ENCODE data around the gene FAM50B. TPM values are rescaled to one million over a fixed set of nuclear protein-coding genes. Genes with fewer than 3 reads are reported as not detected.

FAM50B gene
- total RNA-seq, 1 experiment from 2014 or later = 0.48 TPM

- no peaks in the 10 kb centered on the region for H3K4me1 ChIP-seq (ENCODE audit: low read length)
- no peak overlapping the region for H3K4me3 ChIP-seq (ENCODE audit: low read length)
- no peaks in the 10 kb centered on the region; the same call in 1 of the 2 replicates for H3K27me3 ChIP-seq (ENCODE audit: low read length)
- H3K9ac ChIP-seq (ENCODE audit: low read length) = no peak overlapping the region
- H2AFZ ChIP-seq (ENCODE audit: low read length) = no peak overlapping the region
- H3K9me2 ChIP-seq (replicated peaks; ENCODE audit: insufficient read depth, low read length) = no peaks in the 10 kb centered on the region
- no peak overlapping the region for H3K27ac ChIP-seq (ENCODE audit: low read length)
- no peaks in the 10 kb centered on the region for H3K9me3 ChIP-seq (ENCODE audit: low read length)
- no peaks in the 10 kb centered on the region for H3K79me2 ChIP-seq (ENCODE audit: low read length)
- DNase-seq = no peak
- no peak overlapping the region for H3K4me2 ChIP-seq (ENCODE audit: low read depth, low read length, poor library complexity, severe bottlenecking)
- no peaks in the 10 kb centered on the region for H3K36me3 ChIP-seq (ENCODE audit: insufficient read depth, low read length)
- H4K20me1 ChIP-seq (ENCODE audit: insufficient read depth, low read depth, low read length) = no peaks in the 10 kb centered on the region
These were observed 20.7 kb downstream of the FAM50B start for GRCh38 chr6:3869632-3870527.

DNA sequence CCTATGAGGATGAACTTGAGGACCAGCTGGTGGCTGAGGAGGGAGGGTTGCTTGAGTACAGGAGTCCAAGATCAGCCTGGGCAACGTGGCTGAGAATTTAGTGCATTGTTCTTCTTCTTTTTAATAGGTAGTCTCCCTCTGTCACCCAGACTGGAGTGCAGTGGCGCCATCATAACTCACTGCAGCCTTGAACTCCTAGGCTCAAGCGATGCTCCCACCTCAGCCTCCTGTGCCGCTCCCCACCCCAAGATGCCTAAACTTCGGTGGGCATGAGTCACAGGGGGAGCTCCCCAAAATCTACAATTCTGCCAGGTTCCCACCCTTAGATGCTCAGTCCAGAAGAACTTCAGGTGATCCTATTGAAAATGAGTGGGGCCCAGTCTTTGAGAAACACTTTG lies 21.4 kb downstream of the FAM50B start:
- no peak overlapping the region for H3K4me2 ChIP-seq (ENCODE audit: low read depth, low read length, poor library complexity, severe bottlenecking)
- no peak overlapping the region for H3K9ac ChIP-seq (ENCODE audit: low read length)
- no peak overlapping the region for H3K4me3 ChIP-seq (ENCODE audit: low read length)
- no peaks in the 10 kb centered on the region for H3K9me2 ChIP-seq (replicated peaks; ENCODE audit: insufficient read depth, low read length)
- no peak overlapping the region for H3K27ac ChIP-seq (ENCODE audit: low read length)
- no peaks in the 10 kb centered on the region for H3K79me2 ChIP-seq (ENCODE audit: low read length)
- no peaks in the 10 kb centered on the region for H3K4me1 ChIP-seq (ENCODE audit: low read length)
- H3K9me3 ChIP-seq (ENCODE audit: low read length) = no peaks in the 10 kb centered on the region
- no peaks in the 10 kb centered on the region for H4K20me1 ChIP-seq (ENCODE audit: insufficient read depth, low read depth, low read length)
- H3K36me3 ChIP-seq (ENCODE audit: insufficient read depth, low read length) = no peaks in the 10 kb centered on the region
- DNase-seq = no peak
- no peak overlapping the region for H2AFZ ChIP-seq (ENCODE audit: low read length)
- H3K27me3 ChIP-seq (ENCODE audit: low read length) = no peaks in the 10 kb centered on the region; the same call in 1 of the 2 replicates

DNA sequence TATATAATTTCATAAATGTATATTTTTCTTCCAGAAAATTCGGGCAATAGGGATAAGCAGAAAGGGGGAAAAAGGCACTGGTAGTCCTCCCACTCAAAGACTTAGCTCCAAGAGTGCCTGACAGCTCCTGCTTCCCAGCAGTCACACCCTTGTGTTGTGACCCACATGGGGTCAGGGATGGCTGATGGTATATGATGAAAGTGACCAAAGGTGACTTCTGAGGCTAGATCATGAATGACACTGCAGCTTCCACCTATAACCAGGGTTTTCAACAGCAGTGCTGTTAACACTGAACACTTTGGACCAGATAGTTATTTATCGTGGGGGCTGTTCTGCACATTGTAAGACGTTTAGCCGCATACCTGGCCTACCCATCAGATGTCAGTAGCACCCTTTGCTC lies 22.3 kb downstream of the FAM50B start:
- H3K36me3 ChIP-seq (ENCODE audit: insufficient read depth, low read length) = no peaks in the 10 kb centered on the region
- H4K20me1 ChIP-seq (ENCODE audit: insufficient read depth, low read depth, low read length) = no peaks in the 10 kb centered on the region
- no peaks in the 10 kb centered on the region for H3K9me3 ChIP-seq (ENCODE audit: low read length)
- no peak overlapping the region for H3K4me2 ChIP-seq (ENCODE audit: low read depth, low read length, poor library complexity, severe bottlenecking)
- no peak overlapping the region for H2AFZ ChIP-seq (ENCODE audit: low read length)
- no peak overlapping the region for H3K9ac ChIP-seq (ENCODE audit: low read length)
- no peaks in the 10 kb centered on the region for H3K4me1 ChIP-seq (ENCODE audit: low read length)
- no peaks in the 10 kb centered on the region for H3K79me2 ChIP-seq (ENCODE audit: low read length)
- no peak overlapping the region for H3K4me3 ChIP-seq (ENCODE audit: low read length)
- DNase-seq = no peak
- H3K9me2 ChIP-seq (replicated peaks; ENCODE audit: insufficient read depth, low read length) = no peaks in the 10 kb centered on the region
- H3K27ac ChIP-seq (ENCODE audit: low read length) = no peak overlapping the region
- no peaks in the 10 kb centered on the region; the same call in 1 of the 2 replicates for H3K27me3 ChIP-seq (ENCODE audit: low read length)

- no peaks in the 10 kb centered on the region for H3K9me2 ChIP-seq (replicated peaks; ENCODE audit: insufficient read depth, low read length)
- H3K4me2 ChIP-seq (ENCODE audit: low read depth, low read length, poor library complexity, severe bottlenecking) = no peak overlapping the region
- no peaks in the 10 kb centered on the region for H3K36me3 ChIP-seq (ENCODE audit: insufficient read depth, low read length)
- H3K4me3 ChIP-seq (ENCODE audit: low read length) = no peak overlapping the region
- no peak overlapping the region for H2AFZ ChIP-seq (ENCODE audit: low read length)
- H4K20me1 ChIP-seq (ENCODE audit: insufficient read depth, low read depth, low read length) = no peaks in the 10 kb centered on the region
- no peaks in the 10 kb centered on the region for H3K4me1 ChIP-seq (ENCODE audit: low read length)
- no peaks in the 10 kb centered on the region; the same call in 1 of the 2 replicates for H3K27me3 ChIP-seq (ENCODE audit: low read length)
- no peak overlapping the region for H3K27ac ChIP-seq (ENCODE audit: low read length)
- H3K9ac ChIP-seq (ENCODE audit: low read length) = no peak overlapping the region
- no peak for DNase-seq
- no peaks in the 10 kb centered on the region for H3K9me3 ChIP-seq (ENCODE audit: low read length)
- H3K79me2 ChIP-seq (ENCODE audit: low read length) = no peaks in the 10 kb centered on the region
These were observed 22.8 kb downstream of the FAM50B start for GRCh38 chr6:3871939-3872338.

DNA sequence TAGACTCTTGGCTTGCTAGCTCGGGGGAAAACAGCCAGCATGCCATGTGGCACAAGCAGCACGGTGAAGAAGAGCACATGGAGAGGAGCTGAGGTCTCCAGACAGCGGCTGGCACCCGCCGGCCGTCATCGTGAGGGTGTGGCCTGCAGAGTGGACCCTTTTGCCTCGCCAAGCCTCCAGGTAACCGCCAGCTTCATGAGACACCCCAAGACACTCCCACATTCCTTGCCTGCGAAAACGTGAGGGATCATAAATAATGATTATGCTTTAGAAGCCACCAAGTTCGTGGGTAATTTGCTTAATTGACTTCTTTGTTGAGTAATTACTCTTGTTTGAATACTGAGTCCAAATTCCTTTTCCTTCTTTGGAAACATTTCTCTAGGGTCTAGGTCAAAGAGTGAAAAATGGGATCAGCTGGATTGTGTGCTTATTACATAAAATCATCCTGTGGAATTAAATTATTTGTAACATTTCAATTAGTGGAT lies 23.2 kb downstream of the FAM50B start:
- H2AFZ ChIP-seq (ENCODE audit: low read length) = no peak overlapping the region
- H3K27me3 ChIP-seq (ENCODE audit: low read length) = no peaks in the 10 kb centered on the region; the same call in 1 of the 2 replicates
- no peaks in the 10 kb centered on the region for H3K9me3 ChIP-seq (ENCODE audit: low read length)
- no peaks in the 10 kb centered on the region for H3K9me2 ChIP-seq (replicated peaks; ENCODE audit: insufficient read depth, low read length)
- H3K4me1 ChIP-seq (ENCODE audit: low read length) = no peaks in the 10 kb centered on the region
- no peak for DNase-seq
- H4K20me1 ChIP-seq (ENCODE audit: insufficient read depth, low read depth, low read length) = no peaks in the 10 kb centered on the region
- H3K4me3 ChIP-seq (ENCODE audit: low read length) = no peak overlapping the region
- H3K27ac ChIP-seq (ENCODE audit: low read length) = no peak overlapping the region
- H3K4me2 ChIP-seq (ENCODE audit: low read depth, low read length, poor library complexity, severe bottlenecking) = no peak overlapping the region
- no peak overlapping the region for H3K9ac ChIP-seq (ENCODE audit: low read length)
- H3K79me2 ChIP-seq (ENCODE audit: low read length) = no peaks in the 10 kb centered on the region
- no peaks in the 10 kb centered on the region for H3K36me3 ChIP-seq (ENCODE audit: insufficient read depth, low read length)

DNA sequence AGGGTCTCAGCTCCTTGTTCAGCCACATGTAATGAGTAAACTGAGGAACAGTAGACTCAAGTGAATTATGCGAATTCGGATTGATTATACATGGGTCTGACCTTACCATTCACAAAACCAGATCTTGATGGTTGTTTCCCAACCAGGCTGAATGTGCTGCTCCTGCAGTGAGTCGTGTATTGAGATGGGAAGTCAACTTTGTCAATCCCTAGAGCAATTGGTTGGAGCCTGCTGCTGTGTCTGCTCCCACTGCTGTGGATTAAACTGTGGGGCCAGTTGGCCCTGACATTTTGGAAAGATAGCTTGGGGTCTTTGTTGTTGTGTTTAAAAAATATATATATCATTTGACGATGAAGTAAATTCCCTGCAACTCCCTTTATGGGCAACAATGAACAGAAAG lies 23.9 kb downstream of the FAM50B start:
- Histone ChIP-seq H3K9me2 (replicated peaks; ENCODE audit: insufficient read depth, low read length) (no peaks in the 10 kb centered on the region), H3K9me3 (ENCODE audit: low read length) (no peaks in the 10 kb centered on the region), H3K4me3 (ENCODE audit: low read length) (no peak overlapping the region), H3K9ac (ENCODE audit: low read length) (no peak overlapping the region), H3K36me3 (ENCODE audit: insufficient read depth, low read length) (no peaks in the 10 kb centered on the region), H3K27ac (ENCODE audit: low read length) (no peak overlapping the region), H4K20me1 (ENCODE audit: insufficient read depth, low read depth, low read length) (no peaks in the 10 kb centered on the region), H2AFZ (ENCODE audit: low read length) (no peak overlapping the region), H3K27me3 (ENCODE audit: low read length) (no peaks in the 10 kb centered on the region; the same call in 1 of the 2 replicates), H3K4me2 (ENCODE audit: low read depth, low read length, poor library complexity, severe bottlenecking) (no peak overlapping the region), H3K4me1 (ENCODE audit: low read length) (no peaks in the 10 kb centered on the region), H3K79me2 (ENCODE audit: low read length) (no peaks in the 10 kb centered on the region)
- no peak for DNase-seq

GRCh38 chr6:3874069-3874468 lies 24.9 kb downstream of the FAM50B start:
- Histone ChIP-seq H3K9me3 (ENCODE audit: low read length) (no peaks in the 10 kb centered on the region), H4K20me1 (ENCODE audit: insufficient read depth, low read depth, low read length) (no peaks in the 10 kb centered on the region), H3K79me2 (ENCODE audit: low read length) (no peaks in the 10 kb centered on the region), H3K36me3 (ENCODE audit: insufficient read depth, low read length) (no peaks in the 10 kb centered on the region), H3K27me3 (ENCODE audit: low read length) (no peaks in the 10 kb centered on the region), H3K4me3 (ENCODE audit: low read length) (no peak overlapping the region), H3K4me2 (ENCODE audit: low read depth, low read length, poor library complexity, severe bottlenecking) (no peak overlapping the region), H3K9ac (ENCODE audit: low read length) (no peak overlapping the region), H3K27ac (ENCODE audit: low read length) (no peak overlapping the region), H2AFZ (ENCODE audit: low read length) (no peak overlapping the region), H3K9me2 (replicated peaks; ENCODE audit: insufficient read depth, low read length) (no peaks in the 10 kb centered on the region), H3K4me1 (ENCODE audit: low read length) (no peaks in the 10 kb centered on the region)
- no peak for DNase-seq

GRCh38 chr6:3875486-3875885 lies 26.3 kb downstream of the FAM50B start:
- Histone ChIP-seq H3K4me2 (ENCODE audit: low read depth, low read length, poor library complexity, severe bottlenecking) (no peak overlapping the region), H3K27me3 (ENCODE audit: low read length) (no peaks in the 10 kb centered on the region), H3K79me2 (ENCODE audit: low read length) (no peaks in the 10 kb centered on the region), H3K9me2 (replicated peaks; ENCODE audit: insufficient read depth, low read length) (no peaks in the 10 kb centered on the region), H3K4me3 (ENCODE audit: low read length) (no peak overlapping the region), H2AFZ (ENCODE audit: low read length) (no peak overlapping the region), H3K4me1 (ENCODE audit: low read length) (no peaks in the 10 kb centered on the region), H3K9ac (ENCODE audit: low read length) (no peak overlapping the region), H3K36me3 (ENCODE audit: insufficient read depth, low read length) (no peaks in the 10 kb centered on the region), H4K20me1 (ENCODE audit: insufficient read depth, low read depth, low read length) (no peaks in the 10 kb centered on the region), H3K27ac (ENCODE audit: low read length) (no peak overlapping the region), H3K9me3 (ENCODE audit: low read length) (no peaks in the 10 kb centered on the region)
- DNase-seq = no peak
